Trophoblast cell (in vitro differentiated cells and primary cell): ENCODE results near the gene PREB.

Experiments used
- DNase-seq, 2 donors: peaks; one replicate each; pipeline ENCODE4 v3.0.0-alpha.2; 2016
- H2AFZ ChIP-seq: 2 replicates; pipeline ENCODE4 v1.6.1; 2013; ENCODE audit warnings: low read length, moderate library complexity, mild to moderate bottlenecking; ENCODE audit not compliant: insufficient read depth, poor library complexity
- H2AK5ac ChIP-seq: 2 replicates; pipeline ENCODE4 v1.6.1; 2013; ENCODE audit warnings: mild to moderate bottlenecking, low read length
- H2BK120ac ChIP-seq: 2 replicates; pipeline ENCODE4 v1.6.1; 2013; ENCODE audit warnings: low read length, mild to moderate bottlenecking, moderate library complexity; ENCODE audit not compliant: insufficient read depth, poor library complexity
- H2BK12ac ChIP-seq: 2 replicates; pipeline ENCODE4 v1.6.1; 2013; ENCODE audit warnings: mild to moderate bottlenecking, low read length, moderate library complexity
- H2BK5ac ChIP-seq: 2 replicates; pipeline ENCODE4 v1.6.1; 2013; ENCODE audit warnings: low read length, low read depth, moderate library complexity, mild to moderate bottlenecking; ENCODE audit not compliant: poor library complexity
- H3K14ac ChIP-seq: 2 replicates; pipeline ENCODE4 v1.6.1; 2013; ENCODE audit warnings: mild to moderate bottlenecking, low read length
- H3K18ac ChIP-seq: 2 replicates; pipeline ENCODE4 v1.6.1; 2013; ENCODE audit warnings: mild to moderate bottlenecking, low read length
- H3K23ac ChIP-seq: 2 replicates; pipeline ENCODE4 v1.6.1; 2013; ENCODE audit warnings: low read length
- H3K27ac ChIP-seq: 2 replicates; pipeline ENCODE4 v1.5.1; 2013; ENCODE audit warnings: low read depth, mild to moderate bottlenecking, inconsistent platforms, low read length, moderate library complexity
- H3K27me3 ChIP-seq: 2 replicates; pipeline ENCODE4 v1.6.1; 2013; ENCODE audit warnings: inconsistent platforms, mild to moderate bottlenecking, low read length, moderate library complexity; ENCODE audit not compliant: insufficient read depth
- H3K36me3 ChIP-seq, 2 experiments: 1 replicate in 1 of 2; 2 replicates in 1 of 2; pipeline ENCODE4 v1.6.1; 2013; ENCODE audit warnings: low read length in 2 of 2, mild to moderate bottlenecking in 2 of 2, moderate library complexity in 1 of 2; ENCODE audit not compliant: insufficient read depth in 2 of 2, control insufficient read depth in 1 of 2
- H3K4ac ChIP-seq: 2 replicates; pipeline ENCODE4 v1.6.1; 2013; ENCODE audit warnings: low read depth, mild to moderate bottlenecking, low read length, moderate library complexity
- H3K4me1 ChIP-seq, 2 experiments: 1 replicate in 1 of 2; 2 replicates in 1 of 2; pipeline ENCODE4 v1.6.1; 2013; ENCODE audit warnings: low read length in 2 of 2, mild to moderate bottlenecking in 2 of 2, moderate library complexity in 1 of 2; ENCODE audit not compliant: insufficient read depth in 2 of 2, control insufficient read depth in 1 of 2
- H3K4me2 ChIP-seq: 2 replicates; pipeline ENCODE4 v1.6.1; 2013; ENCODE audit warnings: inconsistent platforms, mild to moderate bottlenecking, low read length, moderate library complexity
- H3K4me3 ChIP-seq: 2 replicates; pipeline ENCODE4 v1.5.1; 2013; ENCODE audit warnings: mild to moderate bottlenecking, low read depth, low read length, inconsistent platforms
- H3K79me1 ChIP-seq: one replicate; pipeline ENCODE4 v1.6.1; 2013; ENCODE audit warnings: low read length
- H3K79me2 ChIP-seq: 2 replicates; pipeline ENCODE4 v1.6.1; 2013; ENCODE audit warnings: low read length, mild to moderate bottlenecking; ENCODE audit not compliant: control insufficient read depth, insufficient read depth, poor library complexity
- H3K9ac ChIP-seq: 2 replicates; pipeline ENCODE4 v1.6.1; 2013; ENCODE audit warnings: mild to moderate bottlenecking, low read length
- H3K9me3 ChIP-seq: 2 replicates; pipeline ENCODE4 v1.6.1; 2013; ENCODE audit warnings: low read depth, mild to moderate bottlenecking, control low read depth, inconsistent platforms, low read length; ENCODE audit not compliant: insufficient read depth
- H4K12ac ChIP-seq: 2 replicates; pipeline ENCODE4 v1.6.1; 2013; ENCODE audit warnings: low read depth, mild to moderate bottlenecking, low read length, moderate library complexity
- H4K8ac ChIP-seq: 2 replicates; pipeline ENCODE4 v1.6.1; 2013; ENCODE audit warnings: low read depth, mild to moderate bottlenecking, low read length, moderate library complexity
- H4K91ac ChIP-seq: one replicate; pipeline ENCODE4 v1.6.1; 2013; ENCODE audit warnings: low read depth, mild to moderate bottlenecking, low read length, moderate library complexity
- WGBS: extraction: QIAGEN DNeasy Blood & Tissue Kit; methylation state at CpG from one replicate; pipeline ENCODE4 v1.1.7; 2013; ENCODE audit warnings: missing lambda C conversion rate; ENCODE audit not compliant: insufficient read length, insufficient coverage; ENCODE audit errors: extremely low coverage; 5-methylcytosine and 5-hydroxymethylcytosine counted together

The PREB gene

GRCh38 chr2:27109083-27109482 lies 25.4 kb downstream of the PREB start:
- H3K4ac ChIP-seq, result no peak overlapping the region
- no peaks in the 10 kb centered on the region for H3K36me3 ChIP-seq
- no peak overlapping the region for H4K12ac ChIP-seq
- H3K27me3 ChIP-seq, result no peaks in the 10 kb centered on the region
- H2BK5ac ChIP-seq, result no peak overlapping the region
- no peak overlapping the region for H3K4me2 ChIP-seq
- H2BK12ac ChIP-seq, result no peak overlapping the region
- H3K18ac ChIP-seq, result no peak overlapping the region
- H3K79me2 ChIP-seq, result no peaks in the 10 kb centered on the region
- H3K14ac ChIP-seq, result no peak overlapping the region
- no peak overlapping the region for H2AFZ ChIP-seq
- H3K4me3 ChIP-seq, result no peak overlapping the region
- WGBS, result no CpG with 5 or more reads among the region's 3 CpGs
- no peak overlapping the region for H3K27ac ChIP-seq
- no peak overlapping the region for H4K8ac ChIP-seq
- H2BK120ac ChIP-seq, result no peak overlapping the region
- no peak overlapping the region for H4K91ac ChIP-seq
- H2AK5ac ChIP-seq, result no peak overlapping the region
- H3K79me1 ChIP-seq, result no peaks in the 10 kb centered on the region
- H3K9ac ChIP-seq, result no peak overlapping the region
- no peaks in the 10 kb centered on the region for H3K9me3 ChIP-seq
- DNase-seq, result no peak
- H3K4me1 ChIP-seq, result no peaks in the 10 kb centered on the region
- H3K23ac ChIP-seq, result no peak overlapping the region

DNA sequence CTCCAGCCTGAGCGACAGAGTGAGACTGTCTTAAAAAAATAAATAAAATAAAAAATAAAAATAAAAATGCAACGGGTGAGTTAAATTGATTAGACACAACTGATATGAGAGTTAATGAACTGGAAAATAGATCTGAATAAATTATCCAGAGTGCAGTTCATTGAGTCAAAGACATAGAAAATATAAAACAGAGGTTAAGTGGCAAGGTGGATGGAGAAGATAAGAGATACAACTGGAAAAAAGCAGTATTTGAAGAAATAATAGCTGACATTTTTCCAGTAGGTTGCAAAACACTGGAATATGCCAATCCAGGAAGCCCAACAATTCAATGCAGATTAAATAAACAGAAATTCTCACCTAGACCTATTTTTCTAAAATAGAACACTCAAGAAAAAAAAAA lies 26.2 kb downstream of the PREB start:
- no peak overlapping the region for H3K4me3 ChIP-seq
- no peak for DNase-seq

GRCh38 chr2:27105981-27106380 lies 28.5 kb downstream of the PREB start:
- H3K36me3 ChIP-seq, result no peaks in the 10 kb centered on the region
- WGBS, result no CpG with 5 or more reads among the region's 3 CpGs
- no peak overlapping the region for H3K4me2 ChIP-seq
- H3K27me3 ChIP-seq, result no peaks in the 10 kb centered on the region
- no peaks in the 10 kb centered on the region for H3K4me1 ChIP-seq
- no peaks in the 10 kb centered on the region for H3K79me1 ChIP-seq
- no peak overlapping the region for H3K4ac ChIP-seq
- H3K79me2 ChIP-seq, result no peaks in the 10 kb centered on the region
- no peak overlapping the region for H4K91ac ChIP-seq
- no peak overlapping the region for H2AK5ac ChIP-seq
- H3K27ac ChIP-seq, result no peak overlapping the region
- H3K9ac ChIP-seq, result no peak overlapping the region
- no peak overlapping the region for H2BK12ac ChIP-seq
- H3K4me3 ChIP-seq, result no peak overlapping the region
- no peak overlapping the region for H3K18ac ChIP-seq
- H3K14ac ChIP-seq, result no peak overlapping the region
- no peaks in the 10 kb centered on the region for H3K9me3 ChIP-seq
- H2AFZ ChIP-seq, result no peak overlapping the region
- no peak overlapping the region for H4K12ac ChIP-seq
- H3K23ac ChIP-seq, result no peak overlapping the region
- no peak for DNase-seq
- H2BK120ac ChIP-seq, result no peak overlapping the region
- no peak overlapping the region for H4K8ac ChIP-seq
- no peak overlapping the region for H2BK5ac ChIP-seq

More for the DNA sequence above, 26.2 kb downstream of the PREB start:
- Histone ChIP-seq H3K27ac (no peak overlapping the region), H4K91ac (no peak overlapping the region), H3K4me2 (no peak overlapping the region), H4K8ac (no peak overlapping the region), H2AK5ac (no peak overlapping the region), H3K79me1 (no peaks in the 10 kb centered on the region), H3K23ac (no peak overlapping the region), H2BK120ac (no peak overlapping the region), H3K4me1 (no peaks in the 10 kb centered on the region), H3K27me3 (no peaks in the 10 kb centered on the region), H3K14ac (no peak overlapping the region), H3K18ac (no peak overlapping the region), H2AFZ (no peak overlapping the region), H2BK12ac (no peak overlapping the region), H3K4ac (no peak overlapping the region), H3K79me2 (no peaks in the 10 kb centered on the region), H3K36me3 (no peaks in the 10 kb centered on the region), H2BK5ac (no peak overlapping the region), H4K12ac (no peak overlapping the region), H3K9me3 (no peaks in the 10 kb centered on the region), H3K9ac (no peak overlapping the region)
- no CpG with 5 or more reads among the region's 2 CpGs for WGBS

DNA sequence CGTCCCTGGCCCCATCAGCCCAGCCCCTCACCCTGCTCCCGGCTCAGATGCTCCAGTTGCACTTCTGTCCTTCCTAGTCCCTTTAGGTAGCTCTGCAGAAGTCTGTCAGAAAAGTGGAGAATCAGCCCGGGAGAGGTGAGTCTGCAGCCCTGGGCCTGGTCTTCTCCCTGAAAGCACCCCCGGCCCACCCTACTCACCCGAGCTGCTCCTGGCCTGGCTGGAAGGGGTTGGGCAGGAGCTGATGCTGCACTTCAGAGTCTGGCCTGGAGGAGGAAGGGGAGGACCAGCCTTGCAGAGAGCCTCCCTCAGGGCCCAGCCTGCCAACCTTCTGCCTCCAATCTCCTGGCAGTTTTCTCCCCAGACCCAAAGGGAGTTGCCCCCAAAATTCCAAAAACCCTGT lies 32.1 kb downstream of the PREB start:
- Histone ChIP-seq H2AFZ (no peak overlapping the region), H2BK5ac (no peak overlapping the region), H4K12ac (no peak overlapping the region), H2AK5ac (no peak overlapping the region), H3K27me3 (no peaks in the 10 kb centered on the region), H3K9ac (no peak overlapping the region), H3K79me2 (no peaks in the 10 kb centered on the region), H4K91ac (no peak overlapping the region), H3K14ac (no peak overlapping the region), H3K4ac (no peak overlapping the region), H3K9me3 (no peaks in the 10 kb centered on the region), H2BK120ac (no peak overlapping the region), H2BK12ac (no peak overlapping the region), H3K79me1 (peaks cover 1% of the 10 kb centered on the region), H3K36me3 (no peaks in the 10 kb centered on the region), H3K4me1 (no peaks in the 10 kb centered on the region), H3K18ac (no peak overlapping the region), H3K27ac (no peak overlapping the region), H3K23ac (no peak overlapping the region), H3K4me3 (no peak overlapping the region), H4K8ac (no peak overlapping the region), H3K4me2 (no peak overlapping the region)
- WGBS, result no CpG with 5 or more reads among the region's 5 CpGs
- no peak for DNase-seq
